ENCODE measurements around the gene CHI3L1. TPM values are rescaled to one million over a fixed set of nuclear protein-coding genes. Genes with fewer than 3 reads are reported as not detected.
A peak's percentile ranks its signal among the peaks of the same experiment; 100 is the strongest.

The CHI3L1 gene
- total RNA-seq, 1 donor from 2014 or later: not detected

GRCh38 chr1:203146042-203146369 lies 40.5 kb downstream of the CHI3L1 start:
- Mint-ChIP-seq H3K4me1 (peaks cover 37% of the 10 kb centered on the region), H3K27ac (ENCODE audit: unreplicated experiment) (no peak overlapping the region), H3K4me3 (no peak overlapping the region), H3K36me3 (ENCODE audit: low read depth) (no peaks in the 10 kb centered on the region), H3K27me3 (ENCODE audit: low read depth) (no peaks in the 10 kb centered on the region), H3K9me3 (no peaks in the 10 kb centered on the region)
- no peak for DNase-seq (ENCODE audit: low read depth, low spot score)
- no peak for TF ChIP-seq CTCF (conservative IDR thresholded peaks at IDR 0.05)

- peaks cover 37% of the 10 kb centered on the region for H3K4me1 Mint-ChIP-seq
- H3K4me3 Mint-ChIP-seq: no peak overlapping the region
- DNase-seq (ENCODE audit: low read depth, low spot score): no peak
- no peaks in the 10 kb centered on the region for H3K36me3 Mint-ChIP-seq (ENCODE audit: low read depth)
- H3K9me3 Mint-ChIP-seq: no peaks in the 10 kb centered on the region
- no peak overlapping the region for H3K27ac Mint-ChIP-seq (ENCODE audit: unreplicated experiment)
- TF ChIP-seq CTCF (conservative IDR thresholded peaks at IDR 0.05): no peak
- H3K27me3 Mint-ChIP-seq (ENCODE audit: low read depth): no peaks in the 10 kb centered on the region
Observed at GRCh38 chr1:203145321-203146041, 41.0 kb downstream of the CHI3L1 start.

- Mint-ChIP-seq H3K27me3 (ENCODE audit: low read depth) (no peaks in the 10 kb centered on the region), H3K36me3 (ENCODE audit: low read depth) (no peaks in the 10 kb centered on the region), H3K9me3 (no peaks in the 10 kb centered on the region), H3K4me1 (peaks cover 37% of the 10 kb centered on the region), H3K27ac (ENCODE audit: unreplicated experiment) (peak overlapping the region; percentile 94), H3K4me3 (no peak overlapping the region)
- DNase-seq (ENCODE audit: low read depth, low spot score): no peak
- TF ChIP-seq CTCF (conservative IDR thresholded peaks at IDR 0.05): no peak
Observed at GRCh38 chr1:203144661-203145060, 41.8 kb downstream of the CHI3L1 start.

GRCh38 chr1:203143641-203144040 lies 42.9 kb downstream of the CHI3L1 start:
- no peak for TF ChIP-seq CTCF (conservative IDR thresholded peaks at IDR 0.05)
- Mint-ChIP-seq H3K9me3 (no peaks in the 10 kb centered on the region), H3K27ac (ENCODE audit: unreplicated experiment) (no peak overlapping the region), H3K27me3 (ENCODE audit: low read depth) (no peaks in the 10 kb centered on the region), H3K4me1 (peaks cover 31% of the 10 kb centered on the region), H3K4me3 (no peak overlapping the region), H3K36me3 (ENCODE audit: low read depth) (no peaks in the 10 kb centered on the region)
- no peak for DNase-seq (ENCODE audit: low read depth, low spot score)

- Mint-ChIP-seq H3K4me3 (no peak overlapping the region), H3K27ac (ENCODE audit: unreplicated experiment) (no peak overlapping the region), H3K36me3 (ENCODE audit: low read depth) (no peaks in the 10 kb centered on the region), H3K4me1 (peaks cover 31% of the 10 kb centered on the region), H3K27me3 (ENCODE audit: low read depth) (no peaks in the 10 kb centered on the region), H3K9me3 (no peaks in the 10 kb centered on the region)
- no peak for DNase-seq (ENCODE audit: low read depth, low spot score)
- no peak for TF ChIP-seq CTCF (conservative IDR thresholded peaks at IDR 0.05)
Observed at GRCh38 chr1:203142684-203143408, 43.7 kb downstream of the CHI3L1 start.
